Measurements from ENCODE around the gene FADS1. TPM values are rescaled to one million over a fixed set of nuclear protein-coding genes. Genes with fewer than 3 reads are reported as not detected.

FADS1 gene
- total RNA-seq, 1 experiment from 2014 or later = 442 TPM

DNA sequence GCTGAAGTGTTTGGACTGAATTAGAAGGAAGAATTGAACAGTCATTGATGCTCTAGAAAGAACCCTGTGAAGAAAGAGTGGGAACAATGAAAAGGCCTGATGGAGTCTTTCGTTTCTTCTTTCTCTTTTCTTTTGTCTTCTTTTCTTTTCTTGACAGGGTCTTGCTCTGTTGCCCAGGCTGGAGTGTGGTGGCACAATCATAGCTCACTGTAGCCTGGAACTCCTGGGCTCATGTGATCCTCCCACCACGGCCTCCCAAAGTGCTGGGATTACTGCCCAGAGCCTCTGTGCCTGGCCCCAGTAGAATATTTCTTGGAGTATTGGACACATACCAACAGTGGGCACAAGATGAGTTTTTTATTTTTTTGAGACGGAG, 23.0 kb downstream of the FADS1 start:
- Histone ChIP-seq H3K36me3 (ENCODE audit: insufficient read depth, low read length, poor library complexity, severe bottlenecking) (peaks cover 61% of the 10 kb centered on the region), H3K27ac (ENCODE audit: low read depth, low read length, poor library complexity, severe bottlenecking) (peak overlapping the region; percentile 100), H3K4me1 (ENCODE audit: insufficient read depth, low read length, poor library complexity, severe bottlenecking) (peaks cover 21% of the 10 kb centered on the region), H3K27me3 (replicated peaks; ENCODE audit: insufficient read depth, low read depth, low read length, poor library complexity) (no peaks in the 10 kb centered on the region), H3K9me3 (ENCODE audit: low read depth, low read length, poor library complexity, severe bottlenecking) (no peaks in the 10 kb centered on the region), H3K4me3 (ENCODE audit: low read depth, low read length, poor library complexity, severe bottlenecking) (peak overlapping the region; percentile 100)
- CTCF ChIA-PET = interaction anchor here (1.2 kb wide), 1 partner anchor 23 kb away, joined by 4 read pairs; the partner anchor contains the start of gene FADS1
- intact Hi-C loops (cut with micrococcal nuclease; ENCODE audit: unreplicated experiment) = no loop called here
- peak; percentile 33 for DNase-seq (ENCODE audit: low spot score)
- POLR2A ChIA-PET (ENCODE audit: low non-redundant PET) = interaction anchor here (0.6 kb wide), 1 partner anchor 14 kb away, joined by 3 read pairs; no protein-coding TSS in a partner anchor
- no TSS peak for BruUV-seq (replicated peaks)
- TF ChIP-seq EZH2 (IDR thresholded peaks at IDR 0.05; ENCODE audit: borderline replicate concordance, low read depth, low read length, poor library complexity, severe bottlenecking) = no peak
- TF ChIP-seq, protein P1, sequence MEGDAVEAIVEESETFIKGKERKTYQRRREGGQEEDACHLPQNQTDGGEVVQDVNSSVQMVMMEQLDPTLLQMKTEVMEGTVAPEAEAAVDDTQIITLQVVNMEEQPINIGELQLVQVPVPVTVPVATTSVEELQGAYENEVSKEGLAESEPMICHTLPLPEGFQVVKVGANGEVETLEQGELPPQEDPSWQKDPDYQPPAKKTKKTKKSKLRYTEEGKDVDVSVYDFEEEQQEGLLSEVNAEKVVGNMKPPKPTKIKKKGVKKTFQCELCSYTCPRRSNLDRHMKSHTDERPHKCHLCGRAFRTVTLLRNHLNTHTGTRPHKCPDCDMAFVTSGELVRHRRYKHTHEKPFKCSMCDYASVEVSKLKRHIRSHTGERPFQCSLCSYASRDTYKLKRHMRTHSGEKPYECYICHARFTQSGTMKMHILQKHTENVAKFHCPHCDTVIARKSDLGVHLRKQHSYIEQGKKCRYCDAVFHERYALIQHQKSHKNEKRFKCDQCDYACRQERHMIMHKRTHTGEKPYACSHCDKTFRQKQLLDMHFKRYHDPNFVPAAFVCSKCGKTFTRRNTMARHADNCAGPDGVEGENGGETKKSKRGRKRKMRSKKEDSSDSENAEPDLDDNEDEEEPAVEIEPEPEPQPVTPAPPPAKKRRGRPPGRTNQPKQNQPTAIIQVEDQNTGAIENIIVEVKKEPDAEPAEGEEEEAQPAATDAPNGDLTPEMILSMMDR (conservative IDR thresholded peaks at IDR 0.05; ENCODE audit: low read depth, low read length) = no peak

DNA sequence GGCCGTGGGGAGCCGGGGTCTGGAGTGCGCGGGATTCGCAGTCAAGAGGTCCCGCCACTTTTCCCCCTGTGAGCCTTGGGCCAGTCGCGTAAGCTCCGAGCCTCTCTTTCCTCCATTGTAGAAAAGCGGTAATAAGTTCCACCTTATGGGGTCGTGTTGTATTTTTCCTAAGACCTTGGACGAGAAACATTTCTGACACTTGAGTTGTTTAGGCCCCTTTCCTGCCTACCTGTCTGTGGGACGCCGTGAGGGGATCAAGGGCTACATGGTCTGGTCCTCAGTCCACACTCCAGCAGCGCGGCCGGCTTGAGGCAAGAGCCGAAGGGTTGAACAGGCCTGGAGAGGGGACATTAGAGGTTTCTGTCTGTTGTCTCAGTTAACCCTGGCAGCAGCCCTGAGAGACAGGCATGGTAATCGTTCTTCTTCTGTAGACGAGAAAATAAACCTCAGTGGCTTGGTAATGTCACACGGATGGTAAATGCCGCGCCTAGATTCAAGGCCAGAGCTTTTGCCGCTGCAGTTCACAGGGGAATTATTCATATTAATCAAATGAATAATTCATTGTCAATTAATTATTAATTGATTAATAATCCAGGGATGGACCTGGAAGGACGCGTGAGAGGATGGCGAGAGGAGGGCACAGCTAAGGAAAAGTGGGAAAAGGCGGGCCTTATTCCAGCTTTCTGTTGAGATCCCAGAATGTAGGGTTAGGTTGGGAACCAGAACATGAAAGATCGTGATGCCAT, 23.5 kb downstream of the FADS1 start:
- no peak for TF ChIP-seq EZH2 (IDR thresholded peaks at IDR 0.05; ENCODE audit: borderline replicate concordance, low read depth, low read length, poor library complexity, severe bottlenecking)
- TF ChIP-seq, protein P1 (conservative IDR thresholded peaks at IDR 0.05; ENCODE audit: low read depth, low read length) = no peak
- TSS peak; percentile 45 for BruUV-seq (replicated peaks)
- ChIA-PET POLR2A (ENCODE audit: low non-redundant PET) (no interaction called here), CTCF (interaction anchor here (0.6 to 1.2 kb wide), 4 partner anchors 23 to 888 kb away, joined by 3 to 4 read pairs (median 4); partner anchors contain the start of gene FADS1)
- H3K27ac ChIP-seq (ENCODE audit: low read depth, low read length, poor library complexity, severe bottlenecking) = peak overlapping the region; percentile 100
- H3K27me3 ChIP-seq (replicated peaks; ENCODE audit: insufficient read depth, low read depth, low read length, poor library complexity) = no peaks in the 10 kb centered on the region
- H3K36me3 ChIP-seq (ENCODE audit: insufficient read depth, low read length, poor library complexity, severe bottlenecking) = peaks cover 61% of the 10 kb centered on the region
- H3K9me3 ChIP-seq (ENCODE audit: low read depth, low read length, poor library complexity, severe bottlenecking) = no peaks in the 10 kb centered on the region
- H3K4me3 ChIP-seq (ENCODE audit: low read depth, low read length, poor library complexity, severe bottlenecking) = peak overlapping the region; percentile 100
- no peak for DNase-seq (ENCODE audit: low spot score)
- H3K4me1 ChIP-seq (ENCODE audit: insufficient read depth, low read length, poor library complexity, severe bottlenecking) = peaks cover 17% of the 10 kb centered on the region
- intact Hi-C loops (cut with micrococcal nuclease; ENCODE audit: unreplicated experiment) = no loop called here

DNA sequence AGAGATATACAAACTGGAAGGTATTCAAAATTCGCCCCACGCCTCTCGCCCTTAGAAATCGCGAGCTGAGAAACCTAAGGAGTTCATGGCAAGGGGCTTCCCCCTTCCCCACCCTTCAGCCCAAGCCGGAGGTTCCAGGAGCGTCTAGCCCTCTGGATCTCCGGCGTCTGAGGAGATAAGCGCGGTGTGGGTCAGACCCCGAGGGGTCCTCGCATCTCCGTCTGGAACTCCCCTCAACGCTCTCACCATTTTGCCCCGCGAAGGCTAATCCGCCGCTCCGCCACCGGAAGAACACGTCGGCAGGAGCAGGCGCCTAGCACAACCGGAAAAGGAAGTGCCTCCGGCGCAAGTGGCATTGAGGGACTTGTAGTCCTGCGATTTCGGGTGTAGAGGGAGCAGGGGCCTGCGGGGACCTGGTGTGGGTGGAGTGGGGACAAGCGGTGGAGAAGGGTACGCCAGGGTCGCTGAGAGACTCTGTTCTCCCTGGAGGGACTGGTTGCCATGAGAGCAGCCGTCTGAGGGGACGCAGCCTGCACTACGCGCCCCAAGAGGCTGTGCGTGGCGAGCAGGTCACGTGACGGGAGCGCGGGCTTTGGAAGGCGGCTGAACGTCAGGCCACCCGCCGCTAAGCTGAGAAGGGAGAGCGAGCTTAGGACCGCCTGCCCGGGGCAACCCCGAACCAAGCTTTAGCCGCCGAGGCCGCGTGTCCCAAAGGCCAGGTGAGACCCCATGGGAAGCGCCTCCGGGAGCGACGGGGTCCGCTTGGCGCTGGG, 24.3 kb downstream of the FADS1 start, which contains the start of the genes FEN1 and TMEM258:
Gene FEN1, plus strand, starts transcription at position 602 of the 773 bp plus-strand sequence. CDS start 2,451 bp downstream, outside the sequence.
Gene TMEM258, minus strand, starts transcription at position 290 of the 773 bp plus-strand sequence. Its CDS starts 41 bp downstream, at position 249.
- no peak for TF ChIP-seq EZH2 (IDR thresholded peaks at IDR 0.05; ENCODE audit: borderline replicate concordance, low read depth, low read length, poor library complexity, severe bottlenecking)
- TF ChIP-seq, protein P1 (conservative IDR thresholded peaks at IDR 0.05; ENCODE audit: low read depth, low read length) = no peak

More for the DNA sequence above, 24.3 kb downstream of the FADS1 start, which contains the start of the genes FEN1 and TMEM258:
- BruUV-seq (replicated peaks) = no TSS peak
- peak; percentile 98 for DNase-seq (ENCODE audit: low spot score)
- no peaks in the 10 kb centered on the region for H3K9me3 ChIP-seq (ENCODE audit: low read depth, low read length, poor library complexity, severe bottlenecking)
- H3K27me3 ChIP-seq (replicated peaks; ENCODE audit: insufficient read depth, low read depth, low read length, poor library complexity) = no peaks in the 10 kb centered on the region
- H3K4me3 ChIP-seq (ENCODE audit: low read depth, low read length, poor library complexity, severe bottlenecking) = peak within 1 kb of the TSS; percentile 100
- peaks cover 62% of the 10 kb centered on the region for H3K36me3 ChIP-seq (ENCODE audit: insufficient read depth, low read length, poor library complexity, severe bottlenecking)
- POLR2A ChIA-PET (ENCODE audit: low non-redundant PET) = no interaction called here
- intact Hi-C loops (cut with micrococcal nuclease; ENCODE audit: unreplicated experiment) = no loop called here
- H3K4me1 ChIP-seq (ENCODE audit: insufficient read depth, low read length, poor library complexity, severe bottlenecking) = peaks cover 16% of the 10 kb centered on the region
- H3K27ac ChIP-seq (ENCODE audit: low read depth, low read length, poor library complexity, severe bottlenecking) = peak within 1 kb of the TSS; percentile 100
- CTCF ChIA-PET = interaction anchor here (0.6 to 1.2 kb wide), 4 partner anchors 24 to 888 kb away, joined by 3 to 4 read pairs (median 4); partner anchors contain the start of gene FADS1

Measured in A673 (cell line).